Measurements from ENCODE around the gene CIITA. TPM values are rescaled to one million over a fixed set of nuclear protein-coding genes. Genes with fewer than 3 reads are reported as not detected.

Gene CIITA
- total and polyA plus RNA-seq, 8 donors: under 0.01 to 67.1 (median 12.8) TPM

DNA sequence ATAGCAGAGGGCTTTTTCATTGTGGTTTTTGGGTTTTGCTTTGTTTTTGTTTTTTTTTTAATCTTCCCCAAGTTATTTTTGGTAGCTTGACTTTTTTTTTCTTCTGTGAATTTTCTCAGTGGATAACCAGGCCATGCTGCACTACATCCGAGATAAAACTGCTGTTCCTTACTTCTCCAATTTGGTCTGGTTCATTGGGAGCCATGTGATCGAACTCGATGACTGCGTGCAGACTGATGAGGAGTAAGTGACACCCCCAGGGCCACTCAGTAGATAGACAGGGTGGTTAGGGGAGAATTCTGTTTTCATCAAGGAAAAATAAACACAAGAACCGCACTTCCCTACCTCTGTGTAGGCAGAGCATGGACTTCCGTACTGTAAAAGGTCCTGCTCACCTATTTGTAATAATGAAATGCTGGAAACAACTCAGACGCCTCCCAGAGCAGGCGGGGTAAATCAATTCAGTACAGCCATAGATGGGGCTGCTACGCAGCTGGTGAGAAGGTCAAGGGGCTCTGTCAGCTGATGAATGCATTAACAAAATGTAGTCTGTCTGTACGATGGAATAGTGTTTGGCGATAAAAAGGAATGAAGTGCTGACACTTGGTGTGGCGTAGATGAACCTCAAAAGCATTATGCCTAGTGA is 95.9 kb downstream of the CIITA start:
- DNase-seq: no peak
- Histone ChIP-seq H3K27me3 (no peaks in the 10 kb centered on the region), H3K9me3 (no peaks in the 10 kb centered on the region), H3K4me3 (no peak overlapping the region), H3K4me1 (peaks cover 4 to 16% (median 9%) of the 10 kb centered on the region in 4 donors), H3K36me3 (peaks cover 14 to 78% (median 67%) of the 10 kb centered on the region in 4 donors), H3K27ac (no peak overlapping the region)
- intact Hi-C loops (cut with DNase I; ENCODE audit: low total_unique reads): loop anchor here (5.0 kb wide), 1 partner anchor 284 kb away; the partner anchor contains the start of gene SOCS1
- 86 to 91% (median 90%) methylated on average over 12 of the region's 12 CpGs for WGBS, 5 donors
- no peak for TF ChIP-seq POLR2AphosphoS5 (IDR thresholded peaks at IDR 0.05)
- TF ChIP-seq POLR2A (IDR thresholded peaks at IDR 0.05): no peak
- TF ChIP-seq, protein P1, sequence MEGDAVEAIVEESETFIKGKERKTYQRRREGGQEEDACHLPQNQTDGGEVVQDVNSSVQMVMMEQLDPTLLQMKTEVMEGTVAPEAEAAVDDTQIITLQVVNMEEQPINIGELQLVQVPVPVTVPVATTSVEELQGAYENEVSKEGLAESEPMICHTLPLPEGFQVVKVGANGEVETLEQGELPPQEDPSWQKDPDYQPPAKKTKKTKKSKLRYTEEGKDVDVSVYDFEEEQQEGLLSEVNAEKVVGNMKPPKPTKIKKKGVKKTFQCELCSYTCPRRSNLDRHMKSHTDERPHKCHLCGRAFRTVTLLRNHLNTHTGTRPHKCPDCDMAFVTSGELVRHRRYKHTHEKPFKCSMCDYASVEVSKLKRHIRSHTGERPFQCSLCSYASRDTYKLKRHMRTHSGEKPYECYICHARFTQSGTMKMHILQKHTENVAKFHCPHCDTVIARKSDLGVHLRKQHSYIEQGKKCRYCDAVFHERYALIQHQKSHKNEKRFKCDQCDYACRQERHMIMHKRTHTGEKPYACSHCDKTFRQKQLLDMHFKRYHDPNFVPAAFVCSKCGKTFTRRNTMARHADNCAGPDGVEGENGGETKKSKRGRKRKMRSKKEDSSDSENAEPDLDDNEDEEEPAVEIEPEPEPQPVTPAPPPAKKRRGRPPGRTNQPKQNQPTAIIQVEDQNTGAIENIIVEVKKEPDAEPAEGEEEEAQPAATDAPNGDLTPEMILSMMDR (IDR thresholded peaks at IDR 0.05): no peak
- no peak for TF ChIP-seq EP300 (IDR thresholded peaks at IDR 0.05)

DNA sequence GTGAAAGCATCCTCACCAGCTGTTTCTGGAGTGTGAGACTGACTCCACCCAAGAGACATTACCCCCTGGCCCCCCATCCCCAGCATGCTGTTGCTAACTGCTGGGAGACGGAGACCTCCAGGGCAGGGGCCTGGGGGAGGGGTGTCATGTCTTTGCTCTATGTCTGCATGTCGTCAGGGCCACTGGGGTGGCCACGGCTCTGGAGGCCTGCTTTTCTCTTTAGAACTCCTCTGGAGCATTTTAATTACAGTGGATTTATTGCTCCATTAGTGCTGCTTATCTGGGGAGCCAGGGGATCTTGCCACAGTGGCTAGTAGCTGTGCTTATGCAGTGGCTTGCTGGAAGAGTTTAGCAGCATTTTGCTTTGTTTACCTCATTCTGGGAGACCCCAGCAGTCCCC is 99.6 kb downstream of the CIITA start:
- no peak overlapping the region for H3K27ac ChIP-seq
- intact Hi-C loops (cut with DNase I; ENCODE audit: low total_unique reads): no loop called here
- TF ChIP-seq POLR2AphosphoS5 (IDR thresholded peaks at IDR 0.05) (no peak), EP300 (IDR thresholded peaks at IDR 0.05) (no peak), POLR2A (IDR thresholded peaks at IDR 0.05) (no peak)
- TF ChIP-seq, protein P1 (IDR thresholded peaks at IDR 0.05): no peak
- no peaks in the 10 kb centered on the region for H3K27me3 ChIP-seq
- H3K36me3 ChIP-seq: peaks cover 12 to 77% (median 59%) of the 10 kb centered on the region in 4 donors
- WGBS, 5 donors: 85 to 97% (median 90%) methylated on average over 3 of the region's 3 CpGs
- no peak overlapping the region for H3K4me3 ChIP-seq
- H3K4me1 ChIP-seq: peaks cover 10 to 29% (median 21%) of the 10 kb centered on the region in 4 donors
- H3K9me3 ChIP-seq: no peaks in the 10 kb centered on the region
- no peak for DNase-seq

DNA sequence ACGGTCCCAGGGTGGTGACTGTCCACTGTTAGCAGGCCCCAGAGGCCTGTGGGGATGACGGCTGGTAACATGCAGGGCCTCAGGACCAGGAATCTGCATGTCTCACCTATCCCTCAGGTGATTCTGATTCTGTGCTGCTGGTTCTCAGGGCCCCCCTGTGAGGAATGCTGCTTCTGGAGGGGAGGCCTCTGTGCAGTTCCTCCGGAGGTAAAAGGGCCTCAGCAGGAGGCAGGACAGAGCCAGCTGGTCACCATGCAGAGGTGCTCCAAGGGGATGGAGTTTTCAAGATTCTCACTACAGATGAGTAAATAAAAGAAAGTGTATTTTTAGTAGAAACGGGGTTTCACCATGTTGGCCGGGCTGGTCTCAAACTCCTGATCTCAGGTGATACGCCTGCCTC is 101.1 kb downstream of the CIITA start:
- intact Hi-C loops (cut with DNase I; ENCODE audit: low total_unique reads): no loop called here

DNA sequence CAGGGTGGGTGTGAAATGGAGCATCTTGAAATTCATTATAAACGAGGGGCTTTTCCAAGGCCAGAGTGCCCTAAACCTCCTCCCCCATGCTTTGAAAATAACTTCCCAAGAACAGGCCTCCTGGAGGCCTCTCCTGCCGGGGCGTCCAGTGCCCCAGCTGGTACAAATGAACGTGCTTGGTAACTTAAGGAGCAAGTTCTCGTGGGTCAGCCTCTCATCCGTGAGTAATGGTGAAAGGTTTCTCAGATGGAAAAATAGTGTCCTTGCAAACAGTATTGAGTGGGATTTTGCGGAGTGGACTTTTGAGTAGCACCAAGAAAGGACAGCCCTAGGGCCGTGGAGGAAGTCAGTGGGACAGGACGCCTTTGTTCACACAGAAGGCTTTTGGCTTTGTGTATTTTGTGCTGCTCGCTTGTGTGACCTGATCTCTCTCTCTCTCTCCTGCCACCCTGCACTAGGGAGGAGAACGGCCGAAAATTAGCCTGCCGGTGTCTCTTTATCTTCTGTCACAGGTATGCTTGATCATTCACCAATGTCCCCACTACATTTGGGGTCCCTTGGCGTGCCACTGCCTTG is 102.0 kb downstream of the CIITA start:
- H3K27me3 ChIP-seq: no peaks in the 10 kb centered on the region
- H3K9me3 ChIP-seq: no peaks in the 10 kb centered on the region
- H3K4me3 ChIP-seq: no peak overlapping the region
- H3K36me3 ChIP-seq: peaks cover 12 to 67% (median 55%) of the 10 kb centered on the region in 4 donors
- H3K27ac ChIP-seq: peak overlapping the region in 4 of 5 donors; percentile 53 to 78 (median 71)
- peaks cover 17 to 39% (median 27%) of the 10 kb centered on the region in 4 donors for H3K4me1 ChIP-seq
- DNase-seq: no peak
- 50 to 79% (median 60%) methylated on average over 14 of the region's 14 CpGs for WGBS, 5 donors
- intact Hi-C loops (cut with DNase I; ENCODE audit: low total_unique reads): no loop called here
- no peak for TF ChIP-seq POLR2AphosphoS5 (IDR thresholded peaks at IDR 0.05)
- TF ChIP-seq POLR2A (IDR thresholded peaks at IDR 0.05): no peak
- TF ChIP-seq, protein P1 (IDR thresholded peaks at IDR 0.05): no peak
- TF ChIP-seq EP300 (IDR thresholded peaks at IDR 0.05): no peak

More for the DNA sequence above, 101.1 kb downstream of the CIITA start:
- no peaks in the 10 kb centered on the region for H3K9me3 ChIP-seq
- H3K4me1 ChIP-seq: peaks cover 17 to 38% (median 27%) of the 10 kb centered on the region in 4 donors
- TF ChIP-seq, protein P1 (IDR thresholded peaks at IDR 0.05): no peak
- TF ChIP-seq POLR2A (IDR thresholded peaks at IDR 0.05) (no peak), POLR2AphosphoS5 (IDR thresholded peaks at IDR 0.05) (no peak), EP300 (IDR thresholded peaks at IDR 0.05) (no peak)
- no peak overlapping the region for H3K27ac ChIP-seq
- H3K36me3 ChIP-seq: peaks cover 12 to 66% (median 54%) of the 10 kb centered on the region in 4 donors
- no peak overlapping the region for H3K4me3 ChIP-seq
- no peak for DNase-seq
- WGBS, 5 donors: 85 to 94% (median 93%) methylated on average over 6 of the region's 6 CpGs
- no peaks in the 10 kb centered on the region for H3K27me3 ChIP-seq

All from stomach (tissue), 9 donors.